Body of pancreas (tissue), 4 donors: ENCODE data around the gene POP4. TPM values are rescaled to one million over a fixed set of nuclear protein-coding genes. Genes with fewer than 3 reads are reported as not detected.

Experiments
- ATAC-seq: fragments of 150-250 bp; one replicate; pipeline ENCODE4 v1.9.1; 2016
- DNase-seq, 4 donors: peaks; one replicate each; pipeline ENCODE4 v3.0.0-alpha.2; 2019
- H3K27ac ChIP-seq, 4 donors: fragments of 200-600 bp; sonication (generic); 1 replicate in 3 of 4; 2 replicates in 1 of 4; pipeline versions ENCODE4 v1.5.1 to v1.6.1; 2016 to 2019; ENCODE audit warnings: mild to moderate bottlenecking in 1 of 4, mixed read lengths in 1 of 4, moderate library complexity in 1 of 4
- H3K27me3 ChIP-seq, 2 donors: fragments of 200-600 bp; sonication (generic); one replicate each; pipeline ENCODE4 v1.6.0; 2016; ENCODE audit warnings: mild to moderate bottlenecking in 1 of 2
- H3K36me3 ChIP-seq, 2 donors: fragments of 200-600 bp; sonication (generic); replicated peaks in 1 of 2; 2 replicates each; pipeline ENCODE4 v1.5.1; 2016; ENCODE audit warnings: low read depth in 2 of 2; ENCODE audit not compliant: insufficient read depth in 1 of 2
- H3K4me1 ChIP-seq: fragments of 200-600 bp; sonication (generic); one replicate; pipeline ENCODE4 v1.6.0; 2016
- H3K4me3 ChIP-seq, 2 donors: fragments of 200-600 bp; sonication (generic); 1 replicate in 1 of 2; 2 replicates in 1 of 2; pipeline ENCODE4 v1.5.1; 2016 to 2019
- H3K9me3 ChIP-seq, 3 donors: fragments of 200-600 bp; sonication (generic); 1 replicate in 2 of 3; 2 replicates in 1 of 3; pipeline ENCODE4 v1.5.1; 2016
- CTCF ChIP-seq, 7 experiments: fragments of 450-650 bp in 4 of 7; fragments of 200-600 bp in 3 of 7; sonication (generic) in 3 of 7; IDR thresholded peaks; one replicate each; pipeline ENCODE4 v1.5.1; 2016 to 2019; ENCODE audit warnings: antibody characterized with exemption in 7 of 7
- POLR2A ChIP-seq, 3 donors: fragments of 450-650 bp; IDR thresholded peaks; one replicate each; pipeline ENCODE4 v1.6.1; 2016; ENCODE audit warnings: antibody characterized with exemption in 3 of 3, mild to moderate bottlenecking in 2 of 3
- WGBS, 2 donors: methylation state at CpG; one replicate each; pipeline ENCODE4 v1.1.5; 2017; 5-methylcytosine and 5-hydroxymethylcytosine counted together
- intact Hi-C: fragments of 100-400 bp; cut with DNase I; formaldehyde crosslinking; loops from one replicate; pipeline ENCODE4 v1.15.1; 2023
- total RNA-seq, 2 donors: library from RNA; depleted of rRNA; stranded (reverse); fragments of >200 nt; gene quantifications; one replicate each; pipeline ENCODE4 v1.1.0, GENCODE V29; 2016

POP4 gene
- total RNA-seq, 2 donors from 2014 or later = 12.2 to 51.6 TPM

GRCh38 chr19:29660835-29661234, 54.8 kb downstream of the POP4 start:
- Histone ChIP-seq H3K27ac (no peak overlapping the region), H3K4me1 (peaks cover 38% of the 10 kb centered on the region), H3K4me3 (no peak overlapping the region), H3K27me3 (no peaks in the 10 kb centered on the region), H3K36me3 (no peaks in the 10 kb centered on the region), H3K9me3 (no peaks in the 10 kb centered on the region)
- ATAC-seq = no peak
- TF ChIP-seq CTCF (IDR thresholded peaks at IDR 0.05) (no peak), POLR2A (IDR thresholded peaks at IDR 0.05) (no peak)
- intact Hi-C loops = loop anchor here (10.0 kb wide), 2 partner anchors 46 to 446 kb away; partner anchors contain the start of gene UQCRFS1
- no peak for DNase-seq
- 68 to 76% methylated on average over 10 of the region's 10 CpGs for WGBS, 2 donors

DNA sequence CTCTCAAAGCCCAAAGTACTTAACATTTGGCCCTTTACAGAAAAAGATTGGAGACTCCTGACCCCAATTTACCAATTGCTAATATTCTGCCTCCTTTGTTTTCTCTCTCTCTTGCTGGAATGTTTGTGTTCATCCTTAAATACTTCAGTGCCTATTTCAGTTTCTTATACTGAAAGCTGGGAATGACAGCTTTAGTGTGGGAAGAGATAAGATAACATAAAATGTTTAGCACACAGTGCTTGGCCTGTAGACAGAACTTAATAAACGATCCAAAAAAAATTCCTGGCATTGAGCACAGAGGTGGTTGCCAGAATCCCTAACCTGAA, 56.2 kb downstream of the POP4 start:
- DNase-seq (no peak), ATAC-seq (no peak)
- TF ChIP-seq POLR2A (IDR thresholded peaks at IDR 0.05) = no peak
- no peak for TF ChIP-seq CTCF (IDR thresholded peaks at IDR 0.05)
- peak overlapping the region in 3 of 4 donors; percentile 73 to 87 (median 84) for H3K27ac ChIP-seq
- intact Hi-C loops = loop anchor here (10.0 kb wide), 2 partner anchors 47 to 447 kb away; partner anchors contain the start of gene UQCRFS1
- no peaks in the 10 kb centered on the region for H3K27me3 ChIP-seq
- WGBS, 2 donors = 7 to 13% methylated on average over 1 of the region's 1 CpG
- H3K4me1 ChIP-seq = peaks cover 52% of the 10 kb centered on the region
- no peaks in the 10 kb centered on the region for H3K36me3 ChIP-seq
- H3K4me3 ChIP-seq = no peak overlapping the region
- H3K9me3 ChIP-seq = no peaks in the 10 kb centered on the region

DNA sequence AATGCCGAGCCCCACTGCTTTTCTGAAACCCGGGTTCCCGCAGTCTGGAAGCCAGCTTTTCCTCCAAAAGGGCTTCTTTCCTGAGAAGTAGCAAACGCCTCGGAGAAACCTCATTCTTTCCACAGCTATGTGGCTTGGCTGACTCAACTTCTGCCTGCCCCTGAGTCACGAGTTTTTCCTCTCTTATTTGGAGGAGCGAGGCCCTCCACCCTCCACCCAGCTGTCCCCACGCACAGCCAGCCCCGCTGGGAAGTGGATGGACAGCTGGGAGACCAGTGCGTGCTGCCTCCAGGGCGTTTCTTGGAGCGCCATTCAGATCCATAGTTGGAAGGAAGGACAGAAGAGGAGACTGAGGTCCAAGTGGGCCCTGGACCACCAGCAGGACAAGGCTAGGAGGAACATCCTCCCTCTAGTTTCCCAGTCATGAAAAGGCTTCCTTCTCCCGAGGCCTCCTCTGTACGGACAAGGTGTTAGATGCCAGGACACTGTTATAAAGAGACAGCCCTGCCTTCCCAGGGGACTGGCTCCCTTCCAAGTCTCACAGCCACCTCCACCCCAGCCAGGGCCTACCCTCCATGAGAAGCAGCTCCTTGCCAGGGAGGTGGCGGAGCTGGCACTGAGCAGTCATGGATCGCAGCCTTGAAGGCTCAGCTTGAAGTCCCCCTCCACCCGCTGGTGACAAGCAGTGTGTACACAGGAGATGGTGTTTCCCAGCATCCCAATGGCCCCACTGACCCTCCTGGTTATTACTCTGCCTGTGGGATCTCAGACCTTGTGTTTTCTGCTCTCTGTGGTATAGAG, 56.7 kb downstream of the POP4 start:
- peaks cover 57% of the 10 kb centered on the region for H3K4me1 ChIP-seq
- intact Hi-C loops = loop anchor here (10.0 kb wide), 2 partner anchors 48 to 448 kb away; partner anchors contain the start of gene UQCRFS1
- no peak overlapping the region for H3K4me3 ChIP-seq
- no peaks in the 10 kb centered on the region for H3K9me3 ChIP-seq
- TF ChIP-seq CTCF (IDR thresholded peaks at IDR 0.05) (no peak), POLR2A (IDR thresholded peaks at IDR 0.05) (no peak)
- DNase-seq (peak; percentile 60 to 86 (median 78)), ATAC-seq (peak; percentile 28)
- H3K27ac ChIP-seq = peak overlapping the region; percentile 69 to 87 (median 78)
- 8 to 18% methylated on average over 12 to 17 of the region's 17 CpGs for WGBS, 2 donors
- H3K27me3 ChIP-seq = no peaks in the 10 kb centered on the region
- no peaks in the 10 kb centered on the region for H3K36me3 ChIP-seq

DNA sequence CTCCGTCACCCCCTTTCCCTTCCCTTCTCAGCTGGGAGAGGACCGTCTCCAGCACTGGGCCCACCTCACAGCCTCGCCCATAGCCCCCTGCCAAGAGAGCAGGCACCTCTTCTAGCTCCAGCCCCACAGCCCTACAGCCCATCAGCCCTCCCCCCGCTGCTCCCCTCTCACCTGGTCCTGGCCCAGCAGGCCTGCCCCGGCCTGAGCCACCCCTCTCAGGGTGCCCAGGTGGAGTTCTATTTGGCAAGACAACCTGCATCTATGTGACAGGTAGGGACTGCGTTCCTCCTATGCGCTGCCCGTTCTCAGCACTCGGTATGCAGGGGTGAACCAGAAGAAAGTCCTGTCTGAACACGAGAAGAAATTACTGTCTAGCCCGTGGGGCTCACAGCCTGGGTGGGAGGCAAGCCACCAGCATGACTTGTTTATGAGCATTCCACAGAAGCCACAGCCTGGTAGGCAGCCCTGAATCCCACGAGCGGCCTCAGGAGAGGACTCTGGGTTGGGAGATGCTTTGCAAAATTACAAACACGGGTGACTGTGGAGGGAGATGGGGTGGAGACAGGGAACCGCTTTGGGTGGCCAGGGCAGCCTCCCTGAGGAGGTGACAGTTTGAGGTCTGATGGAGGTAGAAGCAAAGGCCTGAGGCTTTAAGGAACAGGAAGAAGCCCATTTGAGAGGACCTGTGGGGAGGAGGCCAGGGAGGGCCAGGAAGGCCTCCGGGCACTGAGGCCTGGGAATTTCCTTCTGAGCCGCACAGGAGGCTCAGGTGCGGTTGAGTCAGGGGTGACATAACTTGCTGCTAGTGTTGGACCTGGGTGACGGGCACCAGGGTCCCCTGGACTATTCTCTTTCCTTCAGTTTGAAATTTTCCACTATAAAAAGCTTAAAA, 58.0 kb downstream of the POP4 start:
- WGBS, 2 donors = 87 to 91% methylated on average over 18 to 19 of the region's 19 CpGs

More for the DNA sequence above, 58.0 kb downstream of the POP4 start:
- no peak for TF ChIP-seq CTCF (IDR thresholded peaks at IDR 0.05)
- no peak for TF ChIP-seq POLR2A (IDR thresholded peaks at IDR 0.05)
- Histone ChIP-seq H3K36me3 (no peaks in the 10 kb centered on the region), H3K4me3 (no peak overlapping the region), H3K9me3 (no peaks in the 10 kb centered on the region), H3K27ac (peak overlapping the region in 3 of 4 donors; percentile 73 to 87 (median 84)), H3K27me3 (no peaks in the 10 kb centered on the region), H3K4me1 (peaks cover 70% of the 10 kb centered on the region)
- DNase-seq (no peak), ATAC-seq (no peak)
- intact Hi-C loops = loop anchor here (10.0 kb wide), 2 partner anchors 49 to 449 kb away; partner anchors contain the start of gene UQCRFS1
